Hematopoietic multipotent progenitor cell treated with erythropoietin and hydrocortisone succinate and interleukin-3 and kit ligand, for 17 days (in vitro differentiated cells): Measurements from ENCODE around the gene NADK2.

Source experiments
- DNase-seq: peaks from one replicate; pipeline ENCODE4 v3.0.0-alpha.2; 2015; ENCODE audit warnings: low spot score

NADK2 gene

GRCh38 chr5:36161361-36161760 lies 80.4 kb downstream of the NADK2 start:
- no peak for DNase-seq

GRCh38 chr5:36160617-36161016 lies 81.1 kb downstream of the NADK2 start:
- no peak for DNase-seq

DNA sequence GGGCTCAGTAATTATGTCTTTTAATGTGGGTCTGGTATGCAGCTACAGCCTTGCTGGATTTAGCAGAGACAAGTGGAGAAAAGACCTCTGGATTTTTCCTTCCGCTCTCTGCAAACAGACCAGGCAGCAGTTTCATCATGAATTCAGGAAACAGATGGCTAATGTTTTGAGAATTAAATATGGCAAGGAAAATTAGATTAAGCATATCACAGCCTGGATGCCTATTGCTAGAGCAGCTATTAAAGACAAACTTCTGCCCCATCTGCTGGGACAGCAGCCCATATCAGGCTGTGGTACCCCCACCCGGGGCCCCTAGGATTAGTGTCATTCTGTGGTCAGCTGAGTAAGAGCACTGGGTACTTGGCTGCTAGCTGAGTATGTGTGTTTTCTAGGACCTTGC lies 83.6 kb downstream of the NADK2 start:
- no peak for DNase-seq

- DNase-seq: no peak
Observed at GRCh38 chr5:36156619-36157018, 85.1 kb downstream of the NADK2 start.

GRCh38 chr5:36156121-36156601 lies 85.6 kb downstream of the NADK2 start:
- DNase-seq: no peak

DNA sequence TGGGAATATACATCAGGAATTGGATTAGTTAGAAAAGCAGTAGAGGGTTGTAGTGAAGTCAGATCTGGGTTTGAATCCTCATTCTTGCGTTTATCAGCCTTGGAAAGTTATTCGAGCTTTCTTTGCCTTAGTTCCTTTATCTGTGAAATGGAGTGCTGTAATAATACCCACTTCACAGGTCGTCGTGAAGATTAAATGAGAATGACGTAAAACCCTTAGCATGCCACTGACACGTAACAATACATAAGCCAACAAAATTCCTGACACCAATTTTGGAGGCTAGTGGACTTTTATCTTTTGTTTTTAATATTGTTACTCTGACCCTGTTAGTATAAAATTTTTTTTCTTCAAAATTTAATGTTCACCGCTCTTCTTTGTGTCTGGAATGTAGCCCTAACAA lies 86.4 kb downstream of the NADK2 start:
- DNase-seq: no peak

DNA sequence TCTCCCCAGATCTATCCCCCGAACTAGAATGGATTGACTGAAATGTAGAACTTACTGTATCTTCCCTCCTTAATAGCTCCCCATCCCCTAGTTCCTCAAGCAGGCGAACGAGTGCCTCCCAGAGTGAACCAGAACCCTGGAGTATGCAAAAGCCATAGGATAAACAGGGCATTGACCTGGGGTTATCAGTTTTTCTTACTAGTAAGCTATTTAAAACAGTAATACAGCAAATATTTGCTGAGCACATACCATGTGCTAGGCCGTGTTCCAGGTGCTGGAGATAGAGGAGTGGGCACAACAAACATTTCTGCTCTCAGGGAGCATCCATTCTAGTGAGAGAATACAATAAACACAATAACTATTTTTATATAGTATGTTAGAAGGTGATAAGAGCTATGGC lies 88.0 kb downstream of the NADK2 start:
- DNase-seq: no peak

- no peak for DNase-seq
Observed at GRCh38 chr5:36153298-36153677, 88.4 kb downstream of the NADK2 start.

- DNase-seq: no peak
Observed at GRCh38 chr5:36152324-36153297, 89.1 kb downstream of the NADK2 start.

- DNase-seq: peak; percentile 94
Observed at GRCh38 chr5:36151434-36152323, 90.0 kb downstream of the NADK2 start, which contains the start of the genes LMBRD2 and SKP2. Gene LMBRD2 (minus strand): TSS chr5:36151887. CDS start chr5:36143349, 8,538 bp downstream. Gene SKP2 (plus strand): TSS chr5:36152111. CDS start chr5:36152263, 152 bp downstream.

- DNase-seq: peak; percentile 45
Observed at GRCh38 chr5:36150676-36151433, 90.9 kb downstream of the NADK2 start.

- no peak for DNase-seq
Observed at GRCh38 chr5:36147681-36148080, 94.0 kb downstream of the NADK2 start.

- no peak for DNase-seq
Observed at GRCh38 chr5:36146390-36146789, 95.3 kb downstream of the NADK2 start.

GRCh38 chr5:36145311-36145710 lies 96.4 kb downstream of the NADK2 start:
- DNase-seq: no peak
